KMS-11 (cell line): ENCODE results near the gene GPD1.

Experiments
- H2AFZ ChIP-seq: fragments of 200-600 bp; sonication (generic); 2 replicates; pipeline ENCODE4 v1.6.1; 2016; ENCODE audit warnings: antibody characterized with exemption, mixed run types, low read depth
- H3K27ac ChIP-seq: fragments of 200-600 bp; sonication (generic); 2 replicates; pipeline ENCODE4 v1.6.1; 2016; ENCODE audit warnings: mild to moderate bottlenecking, mixed run types
- H3K27me3 ChIP-seq: fragments of 200-600 bp; sonication (generic); 2 replicates; pipeline ENCODE4 v1.6.1; 2017; ENCODE audit warnings: mild to moderate bottlenecking, low read depth, mixed run types, moderate library complexity; ENCODE audit not compliant: insufficient read depth
- H3K36me3 ChIP-seq: fragments of 200-600 bp; sonication (generic); 2 replicates; pipeline ENCODE4 v1.6.1; 2017; ENCODE audit warnings: mild to moderate bottlenecking, mixed run types; ENCODE audit not compliant: insufficient read depth
- H3K4me1 ChIP-seq: fragments of 200-600 bp; sonication (generic); 2 replicates; pipeline ENCODE4 v1.6.1; 2016; ENCODE audit warnings: mild to moderate bottlenecking, low read depth, mixed run types; ENCODE audit not compliant: poor library complexity, severe bottlenecking
- H3K4me2 ChIP-seq: fragments of 200-600 bp; sonication (generic); 2 replicates; pipeline ENCODE4 v1.7.0; 2016; ENCODE audit warnings: mild to moderate bottlenecking, mixed run types
- H3K4me3 ChIP-seq: fragments of 200-600 bp; sonication (generic); IDR thresholded peaks from 2 replicates; pipeline ENCODE4 v1.6.1; 2017; ENCODE audit warnings: low read depth, low read length, mixed read lengths; ENCODE audit not compliant: insufficient read depth
- H3K79me2 ChIP-seq: fragments of 200-600 bp; sonication (generic); 2 replicates; pipeline ENCODE4 v1.6.1; 2016; ENCODE audit warnings: low read depth, mixed run types; ENCODE audit not compliant: insufficient read depth
- H3K9ac ChIP-seq: fragments of 200-600 bp; sonication (generic); 2 replicates; pipeline ENCODE4 v1.6.1; 2016; ENCODE audit warnings: mild to moderate bottlenecking, mixed run types
- H4K20me1 ChIP-seq: fragments of 200-600 bp; sonication (generic); 2 replicates; pipeline ENCODE4 v1.6.1; 2016; ENCODE audit warnings: mild to moderate bottlenecking, mixed run types; ENCODE audit not compliant: insufficient read depth
- CTCF ChIP-seq: fragments of 200-600 bp; sonication (generic); conservative IDR thresholded peaks from 2 replicates; pipeline ENCODE4 v1.6.1; 2017; ENCODE audit warnings: low read depth, mild to moderate bottlenecking, antibody characterized with exemption, low read length, moderate library complexity, mixed read lengths

GPD1 gene

GRCh38 chr12:50084775-50085614 is 18.8 kb upstream of the GPD1 start, which contains the start of gene SMARCD1:
SMARCD1 (plus strand) TSS chr12:50085342; CDS start chr12:50085370, 28 bp downstream.
- Histone ChIP-seq H3K36me3 (peaks cover 15% of the 10 kb centered on the region), H4K20me1 (no peaks in the 10 kb centered on the region), H3K9ac (peak within 1 kb of the TSS; percentile 49), H3K4me3 (no peak within 1 kb of the TSS), H3K4me1 (peaks cover 39% of the 10 kb centered on the region), H3K79me2 (peaks cover 5% of the 10 kb centered on the region; the same call in 1 of the 2 replicates), H3K4me2 (peak within 1 kb of the TSS; percentile 85), H3K27ac (peak within 1 kb of the TSS; percentile 63), H3K27me3 (no peaks in the 10 kb centered on the region), H2AFZ (peak within 1 kb of the TSS; percentile 79)
- TF ChIP-seq CTCF: peak; percentile 47

GRCh38 chr12:50085615-50086072 is 18.2 kb upstream of the GPD1 start:
- TF ChIP-seq CTCF: no peak
- Histone ChIP-seq H3K4me1 (peaks cover 39% of the 10 kb centered on the region), H3K27me3 (no peaks in the 10 kb centered on the region)

GRCh38 chr12:50086148-50086547 is 17.7 kb upstream of the GPD1 start:
- peak overlapping the region; percentile 63 for H3K27ac ChIP-seq
- H3K4me1 ChIP-seq: peaks cover 39% of the 10 kb centered on the region
- H2AFZ ChIP-seq: no peak overlapping the region; the same call in 1 of the 2 replicates
- peaks cover 5% of the 10 kb centered on the region; the same call in 1 of the 2 replicates for H3K79me2 ChIP-seq
- H3K4me2 ChIP-seq: peak overlapping the region; percentile 85
- peaks cover 20% of the 10 kb centered on the region for H3K36me3 ChIP-seq
- TF ChIP-seq CTCF: no peak
- peak overlapping the region; percentile 49; the same call in 1 of the 2 replicates for H3K9ac ChIP-seq
- no peaks in the 10 kb centered on the region for H4K20me1 ChIP-seq
- no peaks in the 10 kb centered on the region for H3K27me3 ChIP-seq
- no peak overlapping the region for H3K4me3 ChIP-seq

More at GRCh38 chr12:50085615-50086072, 18.2 kb upstream of the GPD1 start:
- H2AFZ ChIP-seq: peak overlapping the region; percentile 79; the same call in 1 of the 2 replicates
- peaks cover 20% of the 10 kb centered on the region for H3K36me3 ChIP-seq
- no peaks in the 10 kb centered on the region for H4K20me1 ChIP-seq
- peak overlapping the region; percentile 85 for H3K4me2 ChIP-seq
- H3K79me2 ChIP-seq: peaks cover 5% of the 10 kb centered on the region; the same call in 1 of the 2 replicates
- peak overlapping the region; percentile 63 for H3K27ac ChIP-seq
- H3K9ac ChIP-seq: peak overlapping the region; percentile 49; the same call in 1 of the 2 replicates
- H3K4me3 ChIP-seq: no peak overlapping the region

- Histone ChIP-seq H3K27me3 (no peaks in the 10 kb centered on the region), H4K20me1 (no peaks in the 10 kb centered on the region), H3K27ac (no peak overlapping the region; the same call in 1 of the 2 replicates), H3K36me3 (peaks cover 20% of the 10 kb centered on the region), H3K9ac (no peak overlapping the region), H3K4me3 (no peak overlapping the region), H3K79me2 (peaks cover 5% of the 10 kb centered on the region; the same call in 1 of the 2 replicates), H3K4me2 (peak overlapping the region; percentile 85; the same call in 1 of the 2 replicates), H2AFZ (no peak overlapping the region), H3K4me1 (peaks cover 39% of the 10 kb centered on the region)
- no peak for TF ChIP-seq CTCF
Measured at GRCh38 chr12:50087151-50087550, 16.7 kb upstream of the GPD1 start.
